T-helper 9 cell (primary cell): ENCODE data around the gene PRPF8.
"Not testable (repeated sequence)": the region's sequence is repeated elsewhere in the genome, so short reads cannot be mapped to it uniquely, and the experiment has no call there.

Experiments used
- DNase-seq: peaks from one replicate; pipeline ENCODE4 v3.0.0-alpha.2; 2020
- total RNA-seq, 2 donors: gene quantifications; one replicate each; lab custom pipeline; 2026; lab: John Stamatoyannopoulos, UW

The PRPF8 gene
- total RNA-seq = 413 to 479 reads per million in 2 donors

GRCh38 chr17:1684378-1685189, at the start of gene PRPF8:
Gene PRPF8, minus strand, starts transcription at chr17:1684867. Its CDS starts 296 bp downstream, at chr17:1684571.
- peak; percentile 95 for DNase-seq

- DNase-seq = no peak
Observed at GRCh38 chr17:1733759-1734158, 49.1 kb upstream of the PRPF8 start.

GRCh38 chr17:1732833-1733321, 48.2 kb upstream of the PRPF8 start:
- DNase-seq = no peak

GRCh38 chr17:1732241-1732832, 47.7 kb upstream of the PRPF8 start:
- no peak for DNase-seq

GRCh38 chr17:1731194-1731506, 46.5 kb upstream of the PRPF8 start:
- no peak for DNase-seq

GRCh38 chr17:1730326-1731193, 45.9 kb upstream of the PRPF8 start:
- no peak for DNase-seq

GRCh38 chr17:1729966-1730325, 45.3 kb upstream of the PRPF8 start:
- no peak for DNase-seq

- no peak for DNase-seq
Observed at GRCh38 chr17:1727876-1728630, 43.4 kb upstream of the PRPF8 start.

- DNase-seq = no peak
Observed at GRCh38 chr17:1727258-1727789, 42.7 kb upstream of the PRPF8 start.

GRCh38 chr17:1726626-1727257, 42.1 kb upstream of the PRPF8 start:
- DNase-seq = no peak

GRCh38 chr17:1725642-1726511, 41.2 kb upstream of the PRPF8 start:
- no peak for DNase-seq

GRCh38 chr17:1724869-1725641, 40.4 kb upstream of the PRPF8 start:
- no peak for DNase-seq

GRCh38 chr17:1724351-1724868, 39.7 kb upstream of the PRPF8 start, which contains the start of gene WDR81:
Gene WDR81, plus strand, starts transcription at chr17:1724704. Its CDS starts 256 bp downstream, at chr17:1724960.
- peak; percentile 85 for DNase-seq

- not testable (repeated sequence) for DNase-seq
Observed at GRCh38 chr17:1722022-1722421, 37.4 kb upstream of the PRPF8 start.

GRCh38 chr17:1720856-1721386, 36.3 kb upstream of the PRPF8 start:
- peak; percentile 58 for DNase-seq

GRCh38 chr17:1718362-1719165, 33.9 kb upstream of the PRPF8 start:
- DNase-seq = no peak

GRCh38 chr17:1716912-1717695, 32.4 kb upstream of the PRPF8 start:
- DNase-seq = peak; percentile 60
